ENCODE data around the gene SCGB1C1.

DNA sequence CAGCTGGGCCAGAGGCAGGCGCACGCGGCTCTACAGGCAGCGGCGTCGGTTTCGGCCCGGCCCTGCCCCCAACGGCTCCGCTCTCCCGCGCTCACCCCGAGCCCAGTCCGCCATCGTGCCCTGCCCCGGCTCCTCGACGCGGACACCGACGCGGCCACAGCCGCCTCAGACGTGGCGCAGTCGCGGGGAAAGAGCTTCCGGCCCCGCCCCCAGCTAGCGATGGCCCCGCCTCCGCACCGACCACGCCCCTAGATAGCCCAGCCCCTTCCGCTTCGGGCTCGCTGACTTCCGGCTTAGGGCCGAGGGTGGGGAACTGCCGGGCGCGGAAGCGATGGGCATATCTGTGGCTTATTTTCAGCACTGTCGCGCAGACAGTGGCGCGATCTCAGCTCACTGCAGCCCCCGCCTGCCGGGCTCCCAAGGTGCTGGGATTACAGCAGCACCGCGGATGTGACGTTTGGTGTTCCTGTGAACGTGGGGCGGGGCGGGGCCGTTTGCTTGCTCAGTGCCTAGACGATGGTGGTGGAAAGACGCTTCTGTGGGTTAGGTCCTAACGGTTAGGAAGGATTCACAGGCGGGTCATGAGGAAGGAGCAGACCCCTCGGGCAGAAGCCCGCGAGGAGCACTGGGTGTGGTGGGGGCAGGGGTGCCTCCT lies 14.5 kb downstream of the SCGB1C1 start, which contains the start of the genes BET1L and RIC8A:
- TF ChIP-seq, protein P1, sequence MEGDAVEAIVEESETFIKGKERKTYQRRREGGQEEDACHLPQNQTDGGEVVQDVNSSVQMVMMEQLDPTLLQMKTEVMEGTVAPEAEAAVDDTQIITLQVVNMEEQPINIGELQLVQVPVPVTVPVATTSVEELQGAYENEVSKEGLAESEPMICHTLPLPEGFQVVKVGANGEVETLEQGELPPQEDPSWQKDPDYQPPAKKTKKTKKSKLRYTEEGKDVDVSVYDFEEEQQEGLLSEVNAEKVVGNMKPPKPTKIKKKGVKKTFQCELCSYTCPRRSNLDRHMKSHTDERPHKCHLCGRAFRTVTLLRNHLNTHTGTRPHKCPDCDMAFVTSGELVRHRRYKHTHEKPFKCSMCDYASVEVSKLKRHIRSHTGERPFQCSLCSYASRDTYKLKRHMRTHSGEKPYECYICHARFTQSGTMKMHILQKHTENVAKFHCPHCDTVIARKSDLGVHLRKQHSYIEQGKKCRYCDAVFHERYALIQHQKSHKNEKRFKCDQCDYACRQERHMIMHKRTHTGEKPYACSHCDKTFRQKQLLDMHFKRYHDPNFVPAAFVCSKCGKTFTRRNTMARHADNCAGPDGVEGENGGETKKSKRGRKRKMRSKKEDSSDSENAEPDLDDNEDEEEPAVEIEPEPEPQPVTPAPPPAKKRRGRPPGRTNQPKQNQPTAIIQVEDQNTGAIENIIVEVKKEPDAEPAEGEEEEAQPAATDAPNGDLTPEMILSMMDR (IDR thresholded peaks at IDR 0.05): no peak
- TF ChIP-seq EZH2 (IDR thresholded peaks at IDR 0.05): no peak
- TF ChIP-seq EZH2phosphoT487 (IDR thresholded peaks at IDR 0.05): no peak

Measured in neural progenitor cell (in vitro differentiated cells).